NCI-H524 treated with DMSO at 0.1 percent for 48 hours (cell line): ENCODE measurements around the gene GPI.

Source experiments
- DNase-seq: peaks from one replicate; lab custom pipeline; 2025; lab: John Stamatoyannopoulos, UW

GPI gene

DNA sequence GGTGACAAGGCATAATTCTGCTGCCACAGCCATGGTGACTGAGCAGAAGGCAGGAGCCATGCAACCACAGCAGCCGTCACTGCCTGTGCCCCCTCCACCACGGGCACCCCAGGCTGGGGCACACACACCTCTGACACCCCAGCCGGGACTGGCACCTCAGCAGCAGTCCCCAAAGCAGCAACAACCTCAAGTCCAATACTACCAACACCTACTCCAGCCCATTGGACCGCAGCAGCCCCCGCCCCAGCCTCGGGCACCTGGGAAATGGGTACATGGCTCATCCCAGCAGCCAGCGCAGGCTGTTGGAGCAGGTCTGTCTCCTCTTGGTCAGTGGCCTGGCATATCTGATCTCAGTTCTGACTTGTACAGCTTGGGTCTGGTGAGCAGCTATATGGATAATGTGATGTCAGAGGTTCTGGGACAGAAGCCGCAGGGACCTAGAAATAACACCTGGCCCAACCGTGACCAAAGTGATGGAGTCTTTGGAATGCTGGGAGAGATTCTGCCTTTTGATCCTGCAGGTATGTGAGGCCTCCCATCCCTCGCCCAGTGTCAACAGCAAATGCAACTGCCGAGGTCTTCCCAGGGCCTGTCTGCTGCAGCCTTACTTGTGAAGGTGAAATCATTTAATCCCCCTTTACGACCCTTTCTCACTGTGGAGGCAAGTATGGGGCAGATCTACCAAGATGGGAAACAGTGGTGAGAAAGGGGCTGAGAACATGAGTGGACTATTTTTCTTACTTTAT is 22.9 kb upstream of the GPI start:
- DNase-seq, result no peak

DNA sequence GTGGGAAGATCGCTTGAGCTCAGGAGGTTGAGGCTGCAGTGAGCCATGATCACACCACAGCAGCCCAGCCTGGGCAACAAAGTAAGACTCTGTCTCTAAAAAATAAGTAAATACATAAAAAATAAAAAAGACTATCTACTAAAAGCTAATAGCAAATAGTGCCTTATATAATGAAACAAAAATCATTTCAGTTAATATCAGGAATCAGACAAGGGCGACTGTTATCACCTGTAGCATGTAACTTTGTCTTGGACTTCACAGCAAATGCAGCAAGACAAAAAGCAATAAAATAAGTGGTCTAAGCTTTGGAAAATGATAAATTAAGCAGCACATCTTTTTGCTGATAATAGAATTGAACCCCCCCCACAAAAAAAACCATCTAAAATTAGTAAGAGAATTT is 21.2 kb upstream of the GPI start:
- DNase-seq, result no peak

DNA sequence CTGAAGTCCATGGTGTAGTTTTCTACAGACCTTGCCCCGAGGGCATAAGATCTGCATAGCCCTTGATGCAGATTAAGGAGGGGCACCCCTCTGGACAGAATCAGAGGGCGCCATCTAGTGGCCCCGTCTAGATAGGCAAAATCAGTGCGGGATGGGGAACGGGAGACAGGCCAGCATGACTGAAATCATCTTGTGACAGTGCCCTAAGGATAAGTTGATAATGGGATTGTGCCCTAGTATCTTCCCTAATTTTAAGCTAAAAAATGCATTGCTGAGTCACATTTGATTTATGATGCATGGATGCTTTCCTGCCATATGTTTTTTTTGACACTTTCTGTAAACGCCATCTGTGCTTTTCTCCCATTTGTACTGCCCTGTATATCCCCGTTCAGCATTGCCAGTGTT is 19.0 kb upstream of the GPI start:
- DNase-seq, result peak; percentile 58

DNA sequence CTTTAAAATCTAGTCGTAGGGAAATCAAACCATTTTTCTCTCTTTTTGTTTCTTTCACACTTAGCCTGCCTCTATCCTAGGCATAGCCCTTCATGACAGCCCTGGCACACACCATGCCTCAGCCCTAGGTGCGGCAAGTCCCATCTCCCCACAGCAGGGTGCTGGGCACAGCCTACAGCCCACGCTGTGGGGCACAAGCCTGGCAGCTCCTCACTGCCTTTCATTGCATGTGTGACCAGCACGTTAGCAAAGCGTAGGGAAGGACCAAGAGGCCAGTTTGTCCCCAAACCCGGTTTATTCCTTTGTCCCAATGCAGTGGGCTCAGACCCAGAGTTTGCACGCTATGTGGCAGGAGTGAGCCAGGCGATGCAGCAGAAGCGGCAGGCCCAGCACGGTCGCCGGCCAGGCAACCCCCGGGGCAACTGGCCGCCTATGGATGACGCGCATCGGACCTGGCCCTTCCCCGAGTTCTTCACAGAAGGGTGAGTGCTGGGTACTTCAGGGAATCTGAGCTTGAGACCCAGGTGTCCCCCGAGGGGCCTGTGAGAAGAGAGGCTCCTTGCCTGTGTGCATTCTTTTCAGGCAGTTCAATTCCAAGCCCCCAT is 17.3 kb upstream of the GPI start:
- DNase-seq, result no peak

DNA sequence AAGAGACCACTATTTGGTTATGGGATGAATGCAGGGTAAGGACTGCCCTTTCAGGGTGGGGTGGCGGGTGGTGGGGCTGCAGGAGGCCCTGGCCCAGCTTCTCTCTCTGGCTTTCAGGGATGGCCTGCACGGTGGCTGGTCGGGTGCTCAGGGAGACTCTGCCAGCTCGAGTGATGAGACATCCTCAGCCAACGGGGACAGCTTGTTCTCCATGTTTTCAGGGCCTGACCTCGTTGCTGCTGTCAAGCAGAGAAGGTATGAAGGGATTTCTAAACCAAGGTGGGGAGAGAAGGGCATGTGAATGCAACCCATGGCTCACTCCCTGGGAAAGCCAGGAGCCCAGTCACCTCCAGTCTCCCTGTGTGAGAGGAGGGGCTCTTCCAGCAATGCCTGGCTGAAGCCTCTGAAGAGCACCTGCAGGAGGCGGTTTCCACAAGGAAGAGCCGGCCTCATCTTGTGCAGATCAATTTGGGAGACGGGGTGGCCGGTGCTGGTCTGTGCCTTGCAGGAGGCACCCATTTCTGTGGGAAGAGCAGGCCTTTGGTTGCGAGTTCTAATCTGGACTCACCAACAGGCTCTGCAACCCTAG is 16.0 kb upstream of the GPI start:
- DNase-seq, result no peak

DNA sequence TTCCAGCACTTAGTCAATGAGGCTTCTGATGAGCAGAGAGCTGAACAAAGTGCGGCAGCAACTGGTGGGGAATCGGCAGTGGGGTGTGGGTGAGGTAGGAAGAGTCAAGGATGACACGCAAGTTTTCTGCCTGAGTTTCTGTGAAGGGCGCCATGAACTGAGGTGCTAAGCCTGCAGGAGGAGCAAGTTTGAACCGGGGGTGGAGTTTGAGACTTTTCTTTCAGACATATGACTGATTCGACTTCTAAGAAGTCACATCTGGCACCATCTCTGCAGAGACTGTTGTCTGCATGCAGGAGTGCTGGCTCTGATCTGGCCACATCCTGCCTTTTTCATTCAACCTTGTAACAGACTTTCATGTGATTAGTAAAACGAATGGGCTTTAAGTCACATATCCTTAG is 14.8 kb upstream of the GPI start:
- no peak for DNase-seq

DNA sequence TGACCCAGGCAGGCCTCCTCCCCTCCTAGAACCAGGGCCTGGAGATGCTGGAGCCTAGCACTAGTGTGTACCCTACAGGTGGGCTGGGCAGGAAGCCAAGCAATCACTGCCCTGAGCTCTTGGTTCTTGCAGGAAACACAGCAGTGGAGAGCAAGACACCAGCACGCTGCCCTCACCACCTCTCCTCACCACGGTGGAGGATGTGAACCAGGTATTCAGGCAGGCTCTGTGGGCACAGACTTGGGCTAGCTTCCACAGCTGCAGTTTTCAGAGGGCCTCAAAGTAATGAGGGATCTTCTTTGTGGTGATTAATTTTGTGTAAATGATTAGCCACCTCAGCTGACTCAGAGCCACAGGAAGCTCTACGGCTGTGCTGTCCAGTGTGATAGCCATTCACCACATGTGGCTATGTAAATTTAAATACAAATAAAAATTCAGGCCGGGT is 13.6 kb upstream of the GPI start:
- no peak for DNase-seq

DNA sequence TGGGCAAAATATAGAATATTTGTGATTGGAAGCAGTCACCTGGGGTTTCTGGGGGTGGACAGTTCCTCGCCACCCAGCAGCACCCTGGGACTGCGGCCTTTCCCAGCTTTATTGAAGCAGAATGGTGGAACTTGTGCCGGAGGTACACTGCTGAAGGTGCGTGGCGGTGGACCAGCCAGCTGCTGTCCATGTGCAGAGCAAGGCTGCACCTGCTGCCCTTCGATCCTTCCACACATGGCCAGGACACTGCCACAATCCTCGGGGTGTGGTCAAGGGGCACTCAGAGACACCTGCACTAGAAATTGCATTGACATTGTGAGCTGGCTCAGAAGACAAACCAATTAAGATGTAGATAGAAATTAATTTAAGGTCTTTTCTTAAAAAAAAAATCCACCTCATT is 11.4 kb upstream of the GPI start:
- DNase-seq, result no peak

DNA sequence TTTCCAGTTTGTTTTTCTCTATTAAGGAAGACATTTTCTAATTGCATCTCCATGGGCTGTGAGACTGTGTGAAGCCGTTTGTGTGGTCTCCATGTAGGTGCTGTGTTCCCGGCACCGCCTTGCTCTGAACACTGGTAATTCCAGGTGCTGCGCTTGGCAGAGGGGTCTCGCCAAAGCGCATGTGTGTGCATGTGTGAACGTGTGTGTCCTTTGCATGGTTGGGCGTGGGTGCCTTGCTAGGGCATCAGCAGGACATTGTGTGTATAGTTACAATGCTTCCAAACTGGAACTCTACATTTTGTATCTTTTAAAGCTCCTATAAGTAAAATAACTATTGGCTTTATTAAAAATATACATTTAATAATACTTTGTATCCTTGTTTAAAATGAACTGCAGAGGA is 9.8 kb upstream of the GPI start:
- no peak for DNase-seq

DNA sequence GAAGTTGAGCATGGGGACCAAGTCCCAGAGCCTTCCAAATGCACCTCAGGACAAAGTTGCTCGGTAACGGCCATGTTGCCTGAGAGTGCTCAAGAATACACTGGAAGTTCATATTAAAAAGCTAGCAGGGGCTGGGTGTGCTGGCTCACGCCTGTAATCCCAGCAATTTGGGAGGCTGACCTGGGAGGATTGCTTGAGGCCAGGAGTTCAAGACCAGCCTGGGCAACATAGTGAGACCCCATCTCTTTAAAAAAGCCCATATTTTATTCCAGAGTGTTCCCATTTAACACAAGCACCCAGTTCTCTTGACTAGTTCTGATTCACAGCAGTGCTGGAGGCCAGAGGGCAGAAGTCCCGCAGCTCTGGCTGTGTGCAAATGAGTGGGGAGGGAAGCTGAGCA is 8.1 kb upstream of the GPI start:
- no peak for DNase-seq

DNA sequence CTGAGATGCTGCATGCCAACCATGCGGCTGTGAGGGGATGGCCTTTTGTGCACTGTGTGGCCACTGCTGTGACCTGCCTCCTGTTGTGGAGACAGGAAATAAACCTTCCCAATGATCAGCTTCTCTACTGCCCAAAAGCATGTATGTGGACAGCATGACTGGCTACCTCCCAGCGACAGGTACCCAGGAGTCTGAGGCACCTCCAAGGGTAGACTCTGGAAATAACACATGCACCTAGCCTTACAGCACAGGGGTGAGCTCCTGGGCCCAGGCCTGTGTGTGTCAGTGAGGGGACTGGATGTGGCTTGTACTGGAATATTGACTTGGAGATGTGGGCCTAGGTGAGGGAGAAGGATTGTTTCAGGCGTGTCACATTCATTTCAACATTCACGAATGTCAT is 7.6 kb upstream of the GPI start:
- no peak for DNase-seq

DNA sequence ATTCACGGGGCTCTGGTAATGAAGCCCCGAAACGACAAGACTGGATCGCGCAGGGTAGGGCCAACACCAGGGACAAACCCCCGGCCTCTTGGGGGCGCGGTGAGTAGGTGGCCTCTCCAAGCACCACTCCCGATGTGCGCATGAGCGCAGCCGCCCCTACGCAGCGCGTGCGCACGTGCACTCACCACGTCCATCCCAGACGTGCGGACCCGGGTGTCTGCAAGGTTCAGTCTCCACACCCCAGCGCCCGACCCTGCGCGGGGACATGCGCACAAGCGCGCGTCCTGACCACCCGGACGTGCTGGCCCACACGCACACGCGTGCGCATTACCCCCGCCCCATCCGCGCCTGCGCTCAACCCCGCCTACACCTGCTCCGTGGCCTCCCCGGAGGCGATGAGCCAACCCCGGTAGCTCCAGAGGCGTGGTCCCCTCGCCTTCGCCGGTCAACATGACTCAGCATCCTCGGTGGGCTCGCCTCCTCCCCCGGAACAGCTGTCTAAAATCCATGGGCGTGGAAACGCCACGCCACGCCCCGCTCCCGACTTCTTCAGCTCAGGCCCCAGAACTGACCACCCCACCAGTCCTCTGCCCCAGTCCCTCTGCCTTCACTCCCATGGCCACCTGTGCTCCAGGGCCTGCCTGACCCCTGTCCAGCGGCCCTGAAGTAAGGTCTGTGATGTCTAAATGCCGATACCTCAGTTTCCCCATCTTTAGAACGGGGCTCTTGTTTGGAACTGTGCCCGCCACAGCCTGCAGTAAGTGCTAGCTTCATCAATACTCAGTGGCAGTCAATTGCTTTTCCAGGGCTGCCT is 5.6 kb upstream of the GPI start:
- DNase-seq, result peak; percentile 95

DNA sequence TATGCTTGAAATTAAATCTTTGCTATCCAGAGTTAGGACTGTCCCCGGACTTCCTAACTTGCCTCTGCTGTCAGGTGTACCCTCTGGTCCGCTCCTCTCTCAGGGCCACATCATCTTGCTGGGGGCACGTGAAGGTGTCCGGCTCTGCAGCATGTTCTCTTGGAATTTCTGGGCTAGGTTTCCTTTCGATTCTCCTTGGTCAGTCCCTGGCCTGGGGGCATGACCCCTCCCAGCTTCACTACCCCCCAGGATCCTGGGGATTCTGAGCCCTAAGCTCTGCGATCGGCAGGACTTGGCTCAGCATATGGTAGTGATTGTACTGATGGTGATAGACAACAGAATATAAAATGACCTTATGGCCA is 5.1 kb upstream of the GPI start:
- DNase-seq, result no peak

DNA sequence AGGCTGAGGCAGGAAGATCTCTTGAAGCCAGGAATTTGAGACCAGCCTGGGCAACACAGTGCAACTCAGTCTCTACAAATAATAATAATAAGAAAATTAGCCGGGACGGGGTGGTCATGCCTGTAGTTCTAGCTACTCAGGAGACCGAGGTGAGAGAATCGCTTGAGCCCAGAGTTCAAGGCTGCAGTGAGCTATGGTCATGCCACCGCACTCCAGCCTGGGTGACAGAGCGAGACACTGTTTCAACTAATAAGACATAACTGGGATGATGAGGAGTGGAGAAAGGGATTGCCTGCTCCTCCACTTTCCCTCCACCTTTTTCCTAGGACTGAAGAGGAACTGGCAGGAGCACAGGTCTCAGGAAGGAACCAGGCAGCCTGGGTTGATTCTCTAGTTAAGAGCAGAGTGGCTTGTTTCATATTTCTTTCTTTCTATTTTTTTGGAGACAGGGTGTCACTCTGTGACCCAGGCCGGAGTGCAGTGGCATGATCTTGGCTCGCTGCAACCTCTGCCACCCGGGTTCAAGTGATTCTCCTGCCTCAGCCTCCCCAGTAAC is 4.6 kb upstream of the GPI start:
- no peak for DNase-seq

DNA sequence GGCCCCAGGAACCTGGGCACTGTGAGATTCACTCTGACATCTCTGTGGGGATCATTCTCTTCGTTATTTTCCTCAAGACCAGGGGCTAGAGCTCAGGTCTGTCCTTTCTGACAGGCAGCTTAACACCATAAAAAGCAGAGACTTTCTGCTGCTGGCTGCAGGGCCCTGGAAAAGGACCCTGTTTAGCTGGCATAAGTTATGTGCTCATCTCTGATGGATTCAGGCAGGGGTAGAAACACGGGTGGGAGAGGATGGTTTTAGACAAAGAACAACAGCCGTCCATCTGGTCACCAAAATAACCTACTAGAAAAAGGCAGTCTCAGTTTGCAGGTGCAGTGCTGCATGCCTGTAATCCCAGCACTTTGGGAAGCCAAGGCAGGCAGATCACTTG is 2.3 kb upstream of the GPI start:
- DNase-seq, result no peak

DNA sequence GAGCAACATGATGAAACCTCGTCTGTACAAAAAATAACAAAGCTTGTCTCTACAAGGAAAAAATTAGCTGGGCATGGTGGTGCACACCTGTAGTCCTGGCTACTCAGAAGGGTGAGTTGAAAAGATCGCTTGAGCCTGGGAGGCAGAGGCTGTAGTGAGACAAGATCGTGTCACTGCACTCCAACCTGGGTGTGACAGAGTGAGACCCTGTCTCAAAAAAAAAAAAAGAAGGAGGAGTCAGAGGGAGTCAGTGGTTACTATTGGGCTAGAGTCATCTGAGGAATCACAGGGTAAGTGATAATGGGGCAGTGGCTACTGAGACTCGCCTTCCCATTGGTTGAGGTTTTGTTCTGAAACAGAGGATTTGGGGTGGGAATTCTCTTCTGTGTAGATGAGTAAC is 1.9 kb upstream of the GPI start:
- no peak for DNase-seq

DNA sequence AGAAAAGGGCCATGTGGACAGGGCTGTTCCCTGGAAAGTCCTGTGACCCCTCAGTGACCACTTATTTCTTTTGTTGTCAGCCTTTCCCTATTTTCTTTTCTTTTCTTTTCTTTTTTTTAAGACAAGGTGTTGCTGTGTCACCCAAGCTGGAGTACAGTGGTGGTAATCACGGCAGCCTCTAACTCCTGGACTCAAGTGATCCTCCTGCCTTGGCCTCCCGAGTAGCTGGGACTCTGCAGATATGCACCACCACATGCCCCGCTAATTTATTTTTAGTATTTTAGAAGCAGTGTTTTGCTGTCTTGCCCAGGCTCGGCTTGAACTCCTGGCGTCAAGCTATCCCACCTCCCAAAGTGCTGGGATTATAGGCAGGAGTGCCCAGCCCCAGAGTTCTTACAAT is 1.1 kb upstream of the GPI start:
- DNase-seq, result no peak

DNA sequence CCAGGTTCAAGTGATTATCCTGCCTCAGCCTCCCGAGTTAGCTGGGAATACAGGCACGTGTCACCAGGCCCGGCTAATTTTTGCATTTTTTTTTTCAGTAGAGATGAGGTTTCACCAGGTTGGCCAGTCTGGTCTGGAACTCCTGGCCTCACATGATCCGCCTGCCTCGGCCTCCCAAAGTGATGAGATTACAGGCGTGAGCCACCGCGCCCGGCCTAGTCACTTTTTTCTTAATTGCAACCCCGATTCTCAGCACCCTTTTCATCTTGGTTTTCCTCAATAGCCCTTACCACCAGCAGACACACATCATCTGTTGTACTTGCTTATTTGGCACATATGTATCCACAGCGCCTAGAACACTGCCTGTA is 550 bp upstream of the GPI start:
- DNase-seq, result no peak

DNA sequence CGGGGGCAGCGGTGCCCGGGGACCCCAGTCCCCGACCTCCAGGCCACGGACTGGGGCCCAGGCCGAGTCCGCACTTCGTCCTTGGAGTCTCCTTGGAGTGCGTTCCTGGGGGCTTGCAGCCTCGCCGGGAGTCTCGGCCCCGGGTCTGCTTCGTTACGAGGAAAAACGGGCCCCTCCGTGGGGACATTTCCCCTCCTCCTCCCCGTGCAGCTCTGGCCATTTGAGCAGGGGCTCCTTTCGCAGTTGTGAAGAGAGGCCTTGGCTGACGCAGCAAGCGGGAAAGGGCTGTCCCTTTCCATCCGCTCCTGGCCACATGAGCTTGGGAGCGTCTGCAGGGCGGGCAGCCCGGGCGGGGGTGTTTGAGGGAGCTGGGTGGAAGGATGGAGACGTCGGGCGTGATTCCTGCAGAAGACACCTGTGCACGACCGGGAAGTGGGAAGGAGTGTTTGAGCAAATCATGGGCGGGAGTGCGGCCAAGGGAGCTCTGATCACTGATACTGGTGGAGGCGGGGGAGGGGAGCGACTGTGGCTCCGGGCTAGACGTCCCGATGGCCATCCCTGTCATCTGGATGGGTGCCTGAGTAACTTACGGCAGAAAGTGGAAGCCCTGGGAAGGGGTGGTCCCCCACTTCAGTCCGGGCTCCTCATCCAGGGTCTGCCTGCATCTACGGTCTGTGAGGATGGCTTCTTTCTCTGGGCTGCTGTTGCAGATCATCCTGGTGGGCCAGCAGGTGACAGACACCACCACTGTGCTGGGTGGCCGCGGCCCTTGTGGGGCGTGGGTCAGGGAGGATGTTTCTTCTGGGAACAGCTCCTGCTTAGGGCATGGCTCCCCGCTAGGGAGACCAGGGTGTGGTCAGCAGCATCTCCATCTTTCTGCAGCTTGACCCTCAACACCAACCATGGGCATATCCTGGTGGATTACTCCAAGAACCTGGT is 736 bp downstream of the GPI start:
- no peak for DNase-seq

DNA sequence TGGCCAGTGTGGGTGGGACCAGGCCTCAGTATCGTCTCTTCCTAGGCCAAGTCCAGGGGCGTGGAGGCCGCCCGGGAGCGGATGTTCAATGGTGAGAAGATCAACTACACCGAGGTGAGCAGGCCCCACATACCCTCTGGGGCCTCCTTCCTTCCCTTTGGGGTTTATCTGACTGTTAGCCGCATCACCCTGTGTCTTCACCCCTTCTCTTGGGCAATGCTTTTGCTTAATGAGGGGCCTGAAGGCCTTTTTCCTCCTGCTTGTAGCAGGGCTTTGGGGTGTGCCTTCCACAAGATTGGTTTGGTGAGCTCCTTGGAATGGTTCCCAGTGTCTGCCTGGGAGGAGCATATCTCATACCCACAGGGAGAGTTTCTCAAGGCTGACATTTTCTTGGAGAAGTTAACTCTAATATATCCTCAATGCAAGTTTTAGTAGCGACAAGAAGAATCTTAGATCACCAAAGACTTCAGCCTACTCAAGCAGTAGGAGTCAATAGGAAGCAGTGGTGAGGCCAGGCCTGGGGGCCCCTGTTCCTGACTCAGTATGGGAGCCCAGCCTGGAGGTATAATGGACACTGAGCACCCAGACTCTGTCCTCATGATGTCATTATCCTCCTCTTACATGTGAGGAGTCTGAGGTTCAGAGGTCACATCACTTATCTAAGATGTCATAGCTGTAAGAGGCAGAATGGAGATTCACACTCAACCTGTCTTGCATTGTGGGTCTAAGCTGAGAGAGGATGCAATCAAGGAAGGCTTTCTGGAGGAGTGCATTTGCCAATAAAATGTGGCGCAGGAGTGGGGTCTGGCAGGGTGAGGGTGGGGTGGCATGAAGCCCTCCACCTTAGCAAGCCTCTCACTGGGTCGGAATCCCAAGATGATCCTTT is 2.0 kb downstream of the GPI start:
- no peak for DNase-seq

DNA sequence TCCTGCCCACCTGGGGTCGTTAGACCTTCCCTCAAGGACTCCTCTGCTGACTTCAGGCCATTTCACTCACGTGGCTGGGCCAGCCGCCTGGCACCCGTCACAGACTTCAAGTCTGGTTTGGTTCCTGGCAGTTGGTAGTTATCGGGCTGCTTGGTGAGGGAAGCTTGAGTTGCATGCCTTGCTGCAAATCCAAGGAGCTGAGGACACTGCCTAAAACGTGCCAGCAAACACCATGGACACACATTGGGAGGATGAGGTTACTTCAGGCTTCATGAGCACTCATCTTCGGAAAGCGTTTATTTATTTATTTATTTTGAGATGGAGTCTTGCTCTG is 2.6 kb downstream of the GPI start:
- no peak for DNase-seq
